ENCODE measurements around the gene RHOBTB3.

Gene RHOBTB3

DNA sequence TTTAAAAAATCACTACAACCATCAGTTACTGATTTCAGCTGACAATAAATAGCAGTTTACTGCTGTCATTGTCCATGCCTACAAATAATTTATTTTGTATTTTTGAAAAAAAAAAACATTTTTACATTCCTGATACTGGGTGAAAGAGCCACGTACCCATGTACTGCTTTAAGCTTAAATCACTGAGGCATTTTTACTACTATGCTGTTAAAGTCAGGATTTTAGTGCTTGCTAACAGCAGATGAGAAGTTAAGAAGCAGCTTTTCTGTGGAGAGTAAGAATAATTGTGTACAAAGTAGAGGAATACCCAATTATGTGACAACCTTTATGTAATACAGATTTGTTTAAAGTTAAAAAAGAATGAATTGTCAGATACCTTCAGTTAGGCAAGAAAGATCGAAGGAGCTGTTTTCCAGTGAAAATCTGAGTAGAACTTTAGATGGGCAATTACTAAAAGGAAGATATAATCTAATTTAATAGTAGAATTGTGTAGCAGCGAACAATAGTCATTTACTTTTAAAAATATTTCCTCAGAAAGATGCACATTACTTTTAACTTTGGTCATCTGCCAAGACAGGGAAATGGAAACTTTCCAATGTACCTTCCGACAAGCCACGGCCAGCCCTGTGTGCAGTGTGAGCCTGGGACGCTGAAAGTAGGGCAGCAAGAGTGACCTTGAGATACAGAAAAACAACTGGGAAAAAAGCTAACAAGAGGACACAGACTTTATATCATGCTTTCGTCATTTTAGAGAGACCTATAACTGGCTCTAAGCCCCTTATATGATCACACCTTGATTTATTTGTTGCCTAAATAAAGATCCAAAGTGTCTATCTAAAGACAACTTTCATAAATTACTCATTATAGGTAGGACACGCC lies 39.9 kb downstream of the RHOBTB3 start:
- DNase-seq, result no peak

DNA sequence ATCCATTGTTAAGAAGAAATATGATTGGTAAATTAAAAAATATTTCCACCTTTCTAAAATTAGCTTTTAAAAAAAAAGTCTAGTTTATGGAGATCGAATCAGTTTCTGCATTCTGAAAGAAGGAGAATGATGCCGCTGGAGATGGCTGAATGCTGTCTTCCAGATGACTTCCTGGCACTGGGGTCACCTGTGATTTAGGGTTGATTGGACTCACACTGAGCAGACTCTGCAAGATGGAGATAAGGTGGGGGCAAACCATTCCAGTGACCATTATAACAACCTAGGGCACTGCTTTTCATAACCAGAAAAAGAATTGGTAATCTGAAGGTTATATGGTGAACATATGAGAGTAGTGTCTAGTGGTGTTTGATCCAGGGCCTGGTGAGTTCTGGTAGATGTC lies 40.8 kb downstream of the RHOBTB3 start:
- no peak for DNase-seq

DNA sequence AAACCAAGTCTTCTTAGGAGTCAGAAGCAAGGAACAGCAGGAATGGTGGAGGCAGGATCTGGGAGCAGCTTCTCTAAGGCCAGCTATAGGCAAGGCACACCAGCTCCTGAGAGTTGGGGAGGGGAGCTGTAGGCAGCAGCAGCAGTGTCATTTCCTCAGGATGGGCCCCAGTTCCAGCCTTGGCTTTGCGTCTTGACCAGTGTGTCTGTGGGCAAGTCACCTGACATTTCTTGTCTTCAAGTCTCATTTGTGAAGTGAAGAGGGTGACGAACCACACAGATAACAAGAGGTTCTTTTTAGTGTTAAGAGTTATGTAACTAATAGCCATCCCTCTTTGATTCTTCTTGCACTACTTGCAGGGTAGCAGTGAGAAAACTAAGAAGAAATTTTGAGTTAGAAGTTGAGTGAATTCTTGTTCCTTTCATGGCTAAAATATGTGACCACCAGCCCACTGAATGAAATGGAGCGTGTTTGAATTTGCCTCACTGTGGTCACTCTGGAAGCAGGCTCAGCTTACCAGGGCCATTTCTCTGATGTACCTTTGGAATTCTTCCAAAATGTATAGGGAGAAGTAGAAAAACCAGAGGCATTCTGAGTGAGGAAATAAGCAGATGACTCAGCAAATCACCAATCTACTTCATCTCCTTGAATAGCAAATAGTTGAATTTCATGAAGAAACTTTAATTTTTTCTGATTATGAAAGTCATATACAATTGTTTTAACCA lies 42.4 kb downstream of the RHOBTB3 start:
- DNase-seq, result no peak

DNA sequence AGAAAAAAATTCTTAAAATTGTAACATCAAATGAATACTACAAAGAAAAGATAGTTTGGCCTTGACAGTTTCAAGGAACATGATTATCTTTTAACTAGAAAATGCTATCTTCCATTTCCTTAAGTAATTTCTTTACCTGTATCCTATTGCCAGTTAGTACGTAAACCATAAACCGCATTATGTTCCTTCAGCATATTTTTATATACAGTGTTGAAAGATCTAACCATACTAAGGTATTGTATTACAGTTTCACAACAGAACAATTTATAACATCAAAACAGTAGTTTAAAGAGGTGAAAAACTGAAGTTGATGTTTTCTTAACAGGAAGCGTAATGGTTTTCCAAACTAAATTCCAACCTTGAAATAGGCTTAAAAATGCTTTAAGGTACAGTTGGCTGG lies 46.3 kb downstream of the RHOBTB3 start:
- no peak for DNase-seq

DNA sequence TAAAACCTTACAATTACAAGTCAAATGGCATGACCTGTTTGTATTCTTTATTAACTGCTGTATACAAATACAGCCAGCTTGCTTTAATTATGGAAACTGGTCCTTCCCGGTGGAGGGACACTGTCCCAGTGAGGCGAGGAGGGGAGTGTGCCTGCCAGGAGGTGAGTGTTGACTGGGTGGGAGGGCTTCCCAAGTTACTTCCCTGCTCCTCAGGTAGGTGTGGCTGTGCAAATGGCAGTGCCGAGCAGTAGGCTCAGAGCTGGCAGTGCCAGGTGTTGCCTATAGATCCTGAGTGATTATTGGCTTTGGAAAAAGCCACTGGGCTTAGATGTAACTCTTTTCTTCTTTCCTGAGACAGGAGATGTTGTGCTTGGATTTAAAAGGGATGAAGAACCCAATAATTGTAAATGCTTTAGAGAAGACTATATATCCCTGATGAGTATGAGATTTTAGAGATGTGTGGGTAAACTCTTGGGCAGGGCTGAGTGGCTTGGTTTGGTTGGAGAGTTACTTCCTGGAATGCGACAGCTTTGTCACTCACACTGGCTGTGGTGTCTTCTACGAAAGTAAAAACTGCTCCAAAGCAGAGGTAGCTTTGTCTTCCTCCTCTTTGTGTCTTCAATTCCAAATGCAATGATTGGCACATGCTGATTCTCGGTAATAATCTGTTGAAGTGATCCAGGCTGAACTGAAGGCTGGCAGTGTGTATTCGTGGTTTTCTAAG lies 47.7 kb downstream of the RHOBTB3 start:
- no peak for DNase-seq

DNA sequence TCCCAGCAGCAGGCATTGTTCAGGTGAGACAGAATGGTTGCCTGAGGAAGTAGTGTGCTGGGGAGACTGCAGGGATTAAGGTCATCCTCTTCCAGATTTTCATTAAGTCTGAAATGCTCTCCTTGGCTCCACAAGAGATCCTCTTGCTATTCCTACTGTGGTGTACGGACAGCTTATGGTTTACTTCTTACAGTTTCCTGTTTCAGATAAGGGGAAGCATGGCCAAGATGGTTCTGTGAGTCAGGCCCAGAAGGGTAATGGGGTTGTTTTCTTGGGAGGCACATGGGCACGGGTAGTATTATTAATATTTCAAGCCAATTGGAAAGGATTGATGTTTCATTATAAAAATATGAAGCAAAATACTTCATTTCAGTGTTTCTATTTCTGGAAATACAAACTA lies 48.5 kb downstream of the RHOBTB3 start:
- no peak for DNase-seq

DNA sequence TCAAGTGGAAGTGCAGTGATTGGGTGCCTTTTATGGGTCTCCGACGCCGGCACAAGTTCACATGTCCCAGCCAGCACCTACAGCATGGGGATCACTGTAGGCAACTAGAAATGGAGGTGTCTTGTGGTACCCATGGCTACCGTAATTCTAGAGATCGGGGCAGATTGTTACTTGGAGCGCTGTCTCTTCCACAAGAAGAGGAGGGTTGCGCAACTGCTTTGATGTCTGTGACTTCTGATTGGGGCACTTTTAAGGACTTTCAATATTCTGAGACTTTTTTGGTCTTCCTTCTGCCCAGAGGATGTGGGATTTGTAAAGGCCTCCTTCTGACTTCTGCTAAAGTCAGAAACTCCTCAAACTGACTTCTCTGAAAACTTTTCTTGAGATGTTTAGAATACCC lies 49.5 kb downstream of the RHOBTB3 start:
- no peak for DNase-seq

DNA sequence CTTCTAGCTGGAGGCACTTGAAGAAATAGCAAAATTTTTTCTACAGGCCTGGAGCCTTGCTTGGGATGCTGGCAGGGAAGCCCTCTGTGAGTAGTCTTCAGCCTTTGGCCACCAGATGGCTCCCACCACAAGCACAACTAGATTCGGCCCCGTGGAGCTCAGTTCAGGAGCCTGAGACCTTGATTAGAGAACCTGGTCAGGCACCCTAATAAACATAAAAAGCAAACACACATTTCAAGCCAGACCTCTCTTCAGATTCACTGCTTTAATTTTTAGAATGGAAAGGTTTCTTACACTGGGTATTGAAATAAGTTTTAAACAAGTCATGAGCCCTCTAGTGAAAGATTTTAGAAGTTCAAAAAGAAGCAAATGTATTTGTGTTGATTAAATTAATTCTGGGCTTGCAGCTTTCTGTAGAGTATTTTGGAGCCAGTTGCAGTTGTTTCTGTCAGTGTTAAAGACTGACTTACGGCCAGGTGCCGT lies 50.0 kb downstream of the RHOBTB3 start:
- DNase-seq, result peak; percentile 61 to 64

DNA sequence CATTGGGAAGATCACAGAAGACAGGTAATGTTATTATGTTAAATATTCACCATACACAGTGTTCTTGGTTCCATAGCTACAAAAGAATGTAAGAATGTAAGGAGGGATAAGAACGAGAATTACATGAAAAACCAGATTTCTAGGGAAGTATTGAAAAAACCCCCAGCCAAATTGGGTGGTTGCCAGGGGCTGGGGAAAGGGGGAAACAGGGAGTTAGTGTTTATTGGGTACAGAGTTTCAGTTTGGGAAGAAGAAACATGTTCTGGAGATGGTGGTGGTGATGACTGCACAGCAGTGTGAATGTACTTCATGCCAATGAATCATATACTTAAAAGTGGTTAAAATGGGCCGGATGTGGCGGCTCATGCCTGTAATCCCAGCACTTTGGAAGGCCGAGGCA lies 51.0 kb downstream of the RHOBTB3 start:
- no peak for DNase-seq

DNA sequence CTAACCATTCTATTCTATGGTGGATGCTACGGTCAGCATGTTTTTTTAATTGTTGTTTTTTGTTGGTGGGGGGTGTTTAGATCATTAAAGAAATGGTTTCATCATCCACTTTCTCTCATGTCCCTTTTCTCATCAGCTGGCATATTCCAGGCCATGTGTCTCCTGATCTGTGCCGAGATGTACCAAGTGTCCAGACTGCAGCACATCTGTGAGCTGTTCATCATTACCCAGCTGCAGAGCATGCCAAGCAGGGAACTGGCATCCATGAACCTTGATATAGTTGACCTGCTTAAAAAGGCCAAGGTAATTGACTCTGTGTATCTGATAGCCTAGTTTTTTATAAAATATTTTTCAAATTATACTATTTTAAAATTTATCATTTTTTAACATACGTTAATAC lies 52.5 kb downstream of the RHOBTB3 start:
- DNase-seq, result no peak

DNA sequence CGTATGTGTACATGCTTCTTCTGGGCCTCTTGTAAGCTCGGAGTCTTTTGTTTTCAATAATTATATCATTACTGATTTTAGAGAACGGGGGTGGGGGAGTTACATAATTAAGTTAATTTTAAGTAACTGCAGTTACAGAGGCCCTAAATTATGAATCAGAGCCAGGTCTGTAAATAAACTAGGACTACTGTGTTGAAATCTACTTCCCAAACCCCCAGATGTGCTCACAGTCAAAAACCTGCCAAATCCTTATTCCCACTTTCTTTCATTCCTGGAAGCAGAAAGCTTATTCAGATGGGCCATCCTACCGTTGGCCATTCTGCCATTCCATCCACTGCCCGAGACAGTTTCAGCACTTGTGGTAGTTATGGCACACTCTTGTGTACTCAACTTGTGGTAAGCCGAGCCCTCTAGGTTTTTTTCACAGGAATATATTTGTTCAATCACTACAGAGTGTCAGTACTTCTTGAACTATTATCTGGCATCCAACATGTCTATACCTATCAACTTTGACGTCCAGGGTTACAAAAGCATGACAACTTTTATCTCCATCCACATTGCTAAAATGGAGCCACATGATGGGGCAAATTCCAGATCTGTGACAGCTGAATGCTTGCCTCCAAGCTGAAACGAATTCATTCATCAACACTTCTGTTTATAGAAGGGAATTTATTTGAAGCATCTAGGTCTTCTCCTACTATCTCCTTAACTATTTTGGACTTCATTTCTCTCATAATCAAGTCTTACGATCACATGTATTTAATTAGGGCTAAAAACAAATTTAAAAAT lies 53.6 kb downstream of the RHOBTB3 start:
- no peak for DNase-seq

DNA sequence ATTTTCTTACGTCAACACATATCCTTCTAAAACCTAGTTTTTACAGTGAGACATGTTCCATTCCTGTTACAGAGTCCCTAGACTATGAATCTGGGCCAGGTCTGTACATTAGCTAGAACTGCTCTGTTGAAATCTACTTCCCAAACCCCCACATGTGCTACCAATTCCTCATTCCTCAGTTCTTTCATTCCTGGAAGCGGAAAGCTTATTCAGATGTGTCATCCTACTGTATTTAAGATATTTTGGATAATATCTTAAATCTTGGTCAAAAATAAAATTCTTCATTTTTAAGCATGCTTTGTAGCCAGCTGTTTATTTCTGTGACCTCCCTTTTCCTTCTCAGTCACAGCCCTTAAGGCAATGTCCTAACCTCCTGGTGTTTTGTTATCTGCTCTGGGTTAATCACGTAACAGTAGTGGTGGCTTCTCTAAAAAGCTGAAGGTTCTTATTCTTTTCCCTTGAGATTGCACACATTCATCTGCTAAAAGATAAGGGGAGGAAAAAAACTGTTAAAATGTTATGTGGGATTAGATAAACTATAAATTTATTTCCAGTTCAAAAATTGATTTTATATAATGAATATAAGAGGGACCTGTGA lies 55.8 kb downstream of the RHOBTB3 start:
- DNase-seq, result no peak

DNA sequence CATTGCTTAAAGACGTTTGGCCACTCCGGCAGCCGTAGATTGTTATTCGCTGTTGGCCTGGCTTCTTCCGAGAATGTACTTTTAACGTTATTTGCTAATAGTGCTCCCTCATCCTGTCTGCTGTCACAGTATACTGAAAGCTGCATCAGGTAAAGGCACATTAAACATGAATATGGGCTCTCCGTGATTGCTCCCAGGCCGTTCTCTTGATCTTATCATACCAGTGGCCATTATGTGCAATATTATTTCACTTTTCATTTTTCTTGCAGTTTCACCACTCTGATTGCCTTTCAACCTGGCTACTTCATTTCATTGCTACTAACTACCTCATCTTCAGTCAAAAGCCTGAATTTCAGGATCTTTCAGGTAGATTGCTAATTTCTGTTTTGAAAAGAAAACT lies 57.4 kb downstream of the RHOBTB3 start:
- DNase-seq, result no peak

DNA sequence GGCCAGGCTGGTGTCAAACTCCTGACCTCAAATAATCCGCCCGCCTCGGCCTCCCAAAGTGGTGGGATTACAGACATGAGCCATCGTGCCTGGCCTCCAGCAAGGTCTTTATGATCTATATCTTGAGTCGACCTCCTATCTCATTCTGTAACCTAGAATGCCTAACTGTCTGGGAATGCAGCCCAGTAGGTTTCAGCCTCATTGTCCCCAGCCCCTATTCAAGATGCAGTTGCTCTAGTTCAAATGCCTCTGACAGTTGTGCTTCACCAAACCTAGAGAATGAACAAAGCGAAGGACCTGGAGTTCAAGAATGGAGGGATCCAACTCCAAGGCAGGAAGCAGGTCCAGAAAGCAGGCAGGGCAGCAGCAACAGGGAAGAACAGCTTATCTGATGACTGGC lies 60.6 kb downstream of the RHOBTB3 start:
- no peak for DNase-seq

DNA sequence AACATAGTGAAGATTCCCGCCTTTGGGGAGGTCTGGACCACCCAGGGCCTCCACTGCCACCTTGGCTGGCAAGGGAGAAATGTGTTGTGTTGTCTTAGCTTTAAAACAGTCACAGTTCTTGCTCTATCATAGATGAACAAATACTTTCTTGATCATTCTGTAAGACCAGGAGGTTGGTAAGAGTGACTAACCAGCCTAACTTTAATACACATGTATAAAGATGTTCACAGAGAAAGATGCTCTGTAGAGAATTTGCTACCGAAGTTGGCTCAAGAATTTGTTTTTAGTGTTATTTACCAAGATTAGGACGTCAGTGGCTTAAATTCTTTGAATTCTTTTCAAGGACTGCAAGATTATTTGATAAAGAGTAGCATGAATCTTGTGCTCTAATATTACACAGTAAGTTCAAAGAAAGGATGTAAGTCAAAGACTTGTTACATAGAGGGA lies 63.0 kb downstream of the RHOBTB3 start:
- DNase-seq, result no peak

DNA sequence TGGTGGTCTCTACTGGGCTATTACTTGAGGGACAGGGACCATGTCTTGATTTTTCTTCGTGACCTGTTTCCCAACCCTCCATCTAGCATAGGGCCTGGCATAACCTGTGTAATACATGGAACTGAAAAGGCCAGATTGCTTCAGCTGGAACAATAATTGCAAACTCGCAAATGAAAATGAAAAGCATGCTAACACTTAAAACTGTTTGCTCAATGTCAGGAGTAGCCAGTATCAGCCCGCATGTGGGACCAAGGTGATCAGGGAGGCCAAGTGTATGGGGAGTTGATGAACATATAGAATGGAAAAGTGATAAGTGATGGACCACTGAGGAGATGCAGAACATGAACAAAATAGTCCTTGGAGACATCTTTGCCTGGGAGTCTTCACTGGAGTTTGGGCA lies 66.2 kb downstream of the RHOBTB3 start:
- DNase-seq, result no peak

DNA sequence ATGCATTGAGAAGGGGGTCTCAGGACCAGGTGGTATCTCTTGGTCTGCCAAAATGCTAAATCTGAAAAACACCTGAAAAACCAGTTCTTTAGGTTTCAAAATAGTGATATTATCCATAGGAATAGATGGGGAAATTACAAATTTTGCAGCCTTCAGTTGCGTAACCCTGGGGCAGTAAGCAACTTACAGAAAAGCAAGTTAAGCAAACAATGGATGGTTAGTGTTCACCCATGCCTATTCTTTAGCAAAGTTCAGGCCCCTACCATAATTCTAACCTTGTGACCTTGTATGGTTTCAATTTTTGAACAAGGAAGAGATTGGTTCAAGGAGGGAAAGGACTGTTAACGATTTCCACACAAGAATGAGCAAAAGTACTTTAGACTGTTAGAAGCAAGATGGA lies 66.9 kb downstream of the RHOBTB3 start:
- no peak for DNase-seq

DNA sequence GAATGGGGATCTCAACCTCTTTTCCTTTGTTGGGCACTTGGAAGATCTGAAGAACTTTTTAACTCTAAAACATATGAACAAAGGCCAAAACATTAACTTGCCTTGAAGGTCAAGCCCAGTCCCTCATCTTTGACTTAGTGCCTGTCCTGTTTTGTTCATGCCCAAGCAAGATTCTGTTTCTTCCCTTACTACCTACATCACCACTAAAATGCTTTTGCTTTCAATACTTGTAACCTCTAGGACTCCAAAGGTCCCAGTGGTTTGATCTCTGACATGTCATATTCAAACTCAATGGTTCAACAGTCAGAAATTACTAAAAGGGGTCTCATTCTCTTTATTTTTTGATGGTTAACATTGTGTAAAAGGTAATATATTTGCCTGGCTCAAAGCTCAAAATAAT lies 67.4 kb downstream of the RHOBTB3 start:
- no peak for DNase-seq

DNA sequence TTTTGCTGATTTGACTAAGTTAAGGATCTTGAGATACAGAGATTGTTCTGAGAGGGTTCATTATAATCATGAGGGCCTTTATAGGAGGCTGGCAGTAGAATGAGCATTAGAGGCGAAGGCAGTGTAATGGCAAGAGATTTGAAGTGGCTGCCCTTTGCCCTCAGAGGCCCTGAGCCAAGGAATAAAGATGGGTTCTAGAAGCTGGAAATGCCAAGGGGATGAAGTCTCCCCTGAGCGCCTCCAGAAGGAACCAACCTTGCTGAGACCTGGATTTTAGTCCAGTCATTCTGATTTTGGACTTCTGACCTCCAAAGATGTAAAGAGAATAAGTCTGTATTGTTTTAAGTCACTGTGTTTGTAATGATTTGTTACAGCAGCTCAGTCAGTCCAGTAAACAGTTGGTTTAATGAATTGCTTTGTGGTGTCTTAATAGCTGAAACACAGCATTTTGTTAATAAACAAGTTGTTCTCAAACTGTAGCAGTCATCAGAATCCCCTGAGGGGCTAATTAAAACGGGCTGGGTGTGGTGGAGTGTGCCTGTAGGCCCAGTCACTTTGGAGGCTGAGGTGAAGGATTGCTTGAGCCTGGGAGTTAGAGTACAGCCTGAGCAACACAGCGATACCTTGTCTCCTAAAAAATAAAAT lies 68.2 kb downstream of the RHOBTB3 start:
- no peak for DNase-seq

DNA sequence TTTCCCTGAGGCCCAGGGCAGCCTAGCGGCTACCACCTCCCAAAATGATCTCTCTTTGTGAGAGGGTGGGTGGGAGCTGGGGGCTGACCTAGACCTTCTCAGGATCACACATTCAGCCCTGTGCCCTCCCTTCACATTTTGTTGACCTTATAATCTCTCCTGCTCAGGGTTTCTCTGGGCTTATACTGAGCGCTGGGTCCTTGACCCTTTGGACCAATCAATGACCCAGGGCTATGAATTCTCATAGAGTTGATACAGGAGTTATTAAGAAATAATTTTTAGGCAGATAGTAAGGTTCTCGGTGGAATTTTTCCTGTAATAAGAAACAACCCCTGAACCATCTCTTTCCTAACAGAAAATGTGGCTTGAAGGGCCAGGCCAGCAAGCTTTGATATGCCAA lies 69.4 kb downstream of the RHOBTB3 start:
- no peak for DNase-seq

DNA sequence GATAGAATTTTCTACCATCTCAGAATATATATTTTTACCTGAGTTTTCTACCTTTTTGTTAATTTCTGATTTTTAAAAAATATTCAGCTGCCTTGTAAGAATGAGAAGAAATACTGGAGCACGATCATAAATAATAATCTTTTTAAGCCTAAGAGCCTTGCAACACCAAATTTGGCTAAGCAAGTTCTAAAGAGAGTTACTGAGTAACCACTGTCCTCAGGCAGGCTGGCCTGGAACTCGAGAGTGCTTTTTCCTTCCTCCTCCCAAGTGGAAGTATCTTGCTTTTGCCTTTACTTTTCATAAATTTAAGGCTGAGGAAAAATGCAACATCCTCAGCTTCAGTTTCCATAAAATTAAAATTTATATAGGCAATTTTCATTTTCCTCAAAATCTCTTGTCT lies 70.4 kb downstream of the RHOBTB3 start:
- DNase-seq, result no peak

DNA sequence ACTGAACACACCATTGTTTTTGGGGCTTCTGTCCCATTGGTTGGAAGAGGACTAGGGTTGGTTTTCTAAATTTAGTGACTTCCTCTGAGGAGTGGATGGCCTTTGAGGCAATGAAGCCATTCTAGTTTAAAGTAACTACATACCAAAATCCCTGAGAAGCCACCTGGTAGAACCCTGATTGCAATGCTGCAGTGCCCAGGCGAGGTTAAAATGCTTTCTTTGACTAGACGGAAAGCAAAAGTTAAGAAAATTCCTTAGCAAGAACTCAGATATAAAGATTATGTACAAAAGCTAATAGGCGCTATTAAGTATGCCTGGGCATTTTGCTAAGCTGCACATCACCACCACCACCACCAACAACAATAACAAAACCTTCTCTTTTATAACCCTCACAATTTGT lies 70.8 kb downstream of the RHOBTB3 start:
- no peak for DNase-seq

Measured in stimulated activated CD4-positive, alpha-beta T cell treated with anti-CD3 and anti-CD28 coated beads, Interleukin-2, amount 100 ng/mL, for 48 hours (primary cell).